ENCODE data around the gene KIF26B.

The KIF26B gene

DNA sequence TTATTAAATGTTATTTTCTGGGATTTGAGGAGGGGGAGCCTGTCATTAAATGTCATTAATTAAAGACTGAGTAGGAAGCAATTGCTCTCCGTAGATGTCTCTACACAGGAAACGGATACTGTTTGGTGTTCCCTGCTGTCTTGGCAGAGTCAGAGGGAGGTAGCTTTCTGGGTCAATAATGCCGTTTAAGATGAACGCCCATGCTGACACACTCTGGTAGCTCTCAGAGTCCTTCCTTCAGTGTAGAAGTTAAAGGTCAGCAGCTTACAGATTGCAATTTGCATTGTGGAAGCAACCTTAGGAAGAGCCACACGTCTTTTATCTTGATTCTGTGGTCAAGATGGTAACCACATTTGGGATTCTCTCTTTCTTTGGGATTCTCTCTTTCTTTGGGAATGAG lies 257.5 kb downstream of the KIF26B start:
- no peak for DNase-seq (ENCODE audit: low read depth in 1 of 2, low spot score in 1 of 2)

DNA sequence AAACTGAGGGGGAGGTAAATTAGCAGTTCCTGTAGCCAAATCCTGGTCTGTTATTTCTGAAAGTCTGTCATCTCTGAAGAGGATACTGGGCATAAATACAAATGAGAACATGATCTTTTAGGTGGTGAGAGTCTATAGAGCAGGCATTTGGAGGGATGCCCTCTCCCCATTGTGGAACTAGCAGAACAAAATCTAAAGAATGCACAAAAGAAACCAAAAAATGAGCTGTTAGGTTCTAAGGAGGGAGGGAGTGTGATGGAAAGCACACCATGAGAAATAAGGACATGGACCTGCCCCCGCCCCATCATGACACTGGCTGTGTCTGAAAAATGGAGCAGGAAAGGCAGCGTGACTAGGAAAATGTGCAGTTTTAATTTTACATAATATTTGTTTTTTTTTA lies 262.0 kb downstream of the KIF26B start:
- no peak for DNase-seq (ENCODE audit: low read depth in 1 of 2, low spot score in 1 of 2)

DNA sequence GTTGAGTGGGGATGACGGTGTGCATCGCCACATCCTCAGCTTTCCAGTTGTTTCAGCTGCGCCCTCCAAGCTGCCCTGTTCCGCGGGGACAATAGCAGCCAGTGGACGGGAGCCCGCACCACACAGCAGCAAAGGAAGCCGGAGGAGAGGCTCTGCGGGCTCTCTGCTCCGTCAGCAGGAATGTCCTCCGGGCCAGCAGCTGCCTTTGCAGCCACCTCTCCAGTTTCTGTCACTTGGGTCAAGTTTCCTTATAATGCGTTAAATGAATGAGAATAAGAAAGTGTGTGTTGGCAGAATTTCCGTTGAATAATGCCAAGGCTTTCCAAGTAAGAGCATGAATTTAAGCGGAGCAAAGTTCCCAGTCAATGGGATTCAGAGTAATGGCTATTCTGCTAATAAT lies 263.3 kb downstream of the KIF26B start:
- DNase-seq (ENCODE audit: low read depth in 1 of 2, low spot score in 1 of 2), result no peak

DNA sequence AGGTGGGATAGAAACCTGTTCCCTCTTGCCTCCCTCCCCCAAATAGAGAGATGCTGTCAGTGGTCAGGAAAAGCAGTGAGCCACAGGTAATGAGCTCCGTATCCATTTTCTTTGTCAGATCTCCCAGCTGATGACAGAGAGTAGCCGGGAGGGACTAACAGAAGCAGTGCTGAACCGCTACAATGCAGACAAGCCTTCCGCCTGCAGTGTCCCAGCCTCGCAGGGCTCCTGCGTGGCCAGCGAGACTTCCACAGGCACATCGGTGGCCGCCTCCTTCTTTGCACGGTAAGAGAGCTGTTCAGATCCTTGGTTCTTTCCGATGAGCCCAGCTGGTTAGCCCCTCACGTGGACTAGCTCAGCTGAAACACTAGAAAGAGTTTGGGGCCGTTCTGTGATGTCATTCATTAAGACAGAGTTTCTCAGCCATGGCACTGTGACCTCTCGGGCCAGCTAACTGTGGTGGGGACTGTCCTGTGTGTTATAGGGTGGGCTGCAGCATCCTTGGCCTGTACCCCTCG lies 264.7 kb downstream of the KIF26B start:
- no peak for DNase-seq (ENCODE audit: low read depth in 1 of 2, low spot score in 1 of 2)

DNA sequence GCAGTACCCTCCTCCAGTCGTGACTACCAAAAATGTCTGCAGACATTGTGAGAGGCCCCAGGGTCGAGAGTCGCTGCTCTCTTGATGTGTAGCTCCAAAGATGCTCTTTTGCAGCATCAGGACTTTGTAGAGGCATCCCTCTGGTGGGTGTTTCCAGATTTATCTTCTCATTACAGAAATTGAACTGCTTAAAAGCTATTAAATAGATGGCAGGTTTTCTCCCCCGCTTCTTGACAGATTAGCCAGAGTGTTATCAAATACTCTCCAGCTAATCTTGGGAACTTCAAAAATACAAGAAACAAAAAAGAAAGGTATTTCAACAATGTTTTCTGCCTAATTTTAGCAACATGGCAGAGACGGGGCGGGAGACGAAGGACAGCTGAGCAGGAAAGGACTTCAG lies 265.2 kb downstream of the KIF26B start:
- no peak for DNase-seq (ENCODE audit: low read depth in 1 of 2, low spot score in 1 of 2)

DNA sequence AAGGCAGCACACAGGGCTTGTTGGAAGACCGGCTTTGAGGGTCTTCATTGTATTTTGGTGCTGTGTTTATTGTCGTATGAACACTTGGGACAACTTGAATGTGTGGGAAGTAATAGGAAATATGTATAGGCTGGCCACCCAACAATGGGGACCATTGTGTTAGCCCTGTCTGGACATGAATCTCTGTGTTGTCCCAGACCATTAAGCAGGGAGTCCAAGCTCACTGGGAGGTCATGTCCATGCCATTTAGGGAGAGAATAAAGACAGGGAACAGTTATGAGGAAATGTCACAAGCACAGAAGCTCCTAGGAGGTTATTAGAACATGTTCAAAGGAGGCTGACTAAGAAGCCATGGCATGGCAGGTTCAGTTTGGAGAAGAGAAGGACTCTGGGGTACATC lies 266.1 kb downstream of the KIF26B start:
- no peak for DNase-seq (ENCODE audit: low read depth in 1 of 2, low spot score in 1 of 2)

DNA sequence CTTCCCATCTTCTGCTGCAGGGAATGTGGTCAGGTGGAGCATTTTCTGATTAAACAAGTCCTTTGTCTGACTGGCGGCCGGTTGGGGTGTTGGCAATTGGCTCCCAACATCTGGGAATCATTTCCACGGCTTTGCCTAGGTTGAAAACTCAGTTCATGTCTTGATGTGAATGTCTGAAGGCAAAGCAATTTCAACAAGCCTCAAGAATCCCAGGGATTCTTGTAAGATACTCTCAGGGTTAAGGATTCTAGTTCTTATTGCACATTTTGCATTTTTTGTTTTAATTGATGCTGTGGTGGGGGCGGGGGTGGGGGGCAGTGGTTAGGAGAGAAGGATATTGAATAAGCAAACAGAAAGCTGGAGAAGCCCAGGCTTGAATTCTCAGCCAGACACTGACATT lies 273.9 kb downstream of the KIF26B start:
- DNase-seq (ENCODE audit: low read depth in 1 of 2, low spot score in 1 of 2), result no peak

DNA sequence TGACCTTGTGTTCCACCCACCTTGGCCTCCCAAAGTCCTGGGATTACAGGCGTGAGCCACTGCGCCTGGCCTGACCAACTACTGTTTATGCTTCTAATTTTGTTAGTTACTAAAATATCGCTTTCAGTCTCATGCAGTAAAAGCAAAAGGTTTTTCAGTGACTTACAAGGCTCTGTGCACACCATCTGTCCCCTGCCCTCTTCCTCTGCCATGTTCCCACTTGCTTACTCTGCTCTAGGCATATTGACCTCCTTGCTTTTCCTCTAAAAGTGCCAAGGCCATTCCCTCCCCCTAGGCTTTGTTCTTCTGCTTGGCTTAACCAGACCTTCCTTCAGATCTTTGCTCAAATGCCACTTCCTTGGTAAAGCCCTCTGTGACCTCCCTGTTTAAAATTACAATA lies 276.9 kb downstream of the KIF26B start:
- no peak for DNase-seq (ENCODE audit: low read depth in 1 of 2, low spot score in 1 of 2)

DNA sequence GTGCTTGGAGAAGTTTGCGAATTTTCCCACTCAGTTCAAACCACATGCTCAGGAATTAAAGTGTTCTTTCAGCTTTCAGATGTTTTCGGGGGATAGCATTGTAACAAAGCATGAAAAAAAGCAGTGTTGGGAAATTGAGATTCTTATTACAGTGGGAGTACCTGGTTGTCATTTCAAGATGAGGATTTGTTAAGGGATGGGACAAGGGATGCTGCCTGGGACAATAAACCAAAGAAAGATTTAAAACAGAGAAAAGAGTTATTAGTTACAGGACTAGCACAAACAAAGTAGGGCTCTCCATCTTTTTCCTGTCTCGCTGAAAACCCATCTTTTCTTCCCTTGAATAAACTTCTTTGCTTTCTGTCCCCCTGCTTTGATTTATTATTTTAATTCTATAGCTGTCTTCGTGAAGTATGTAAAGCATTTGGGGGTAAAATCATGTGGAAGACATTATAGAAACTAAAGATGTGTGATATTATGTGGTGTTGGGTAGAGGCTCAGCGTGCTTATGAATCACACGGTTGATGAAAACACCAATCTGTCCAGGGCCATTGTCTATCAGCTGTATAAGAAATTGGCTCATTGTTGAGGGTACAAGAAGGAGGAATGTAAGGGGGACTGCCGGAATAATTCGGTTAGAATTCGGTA lies 277.6 kb downstream of the KIF26B start:
- no peak for DNase-seq (ENCODE audit: low read depth in 1 of 2, low spot score in 1 of 2)

DNA sequence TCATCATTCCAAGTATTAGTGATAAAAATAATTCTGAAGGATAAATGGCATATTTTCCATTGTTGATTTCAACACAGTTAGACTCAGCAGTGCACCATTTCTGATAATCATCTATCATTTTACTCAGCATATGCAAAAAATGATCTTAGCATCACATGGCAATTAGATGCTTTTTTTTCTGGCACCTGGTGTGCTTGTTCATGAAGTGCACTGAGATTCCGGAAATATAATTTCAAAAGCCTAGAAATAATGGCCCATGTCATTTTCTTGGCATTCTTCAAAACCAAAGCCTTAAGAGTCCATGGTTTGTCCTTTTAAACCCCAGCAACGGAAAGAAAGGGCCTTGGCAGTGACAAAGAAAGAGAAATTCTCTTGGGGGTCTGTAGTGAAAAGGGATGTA lies 278.8 kb downstream of the KIF26B start:
- no peak for DNase-seq (ENCODE audit: low read depth in 1 of 2, low spot score in 1 of 2)

DNA sequence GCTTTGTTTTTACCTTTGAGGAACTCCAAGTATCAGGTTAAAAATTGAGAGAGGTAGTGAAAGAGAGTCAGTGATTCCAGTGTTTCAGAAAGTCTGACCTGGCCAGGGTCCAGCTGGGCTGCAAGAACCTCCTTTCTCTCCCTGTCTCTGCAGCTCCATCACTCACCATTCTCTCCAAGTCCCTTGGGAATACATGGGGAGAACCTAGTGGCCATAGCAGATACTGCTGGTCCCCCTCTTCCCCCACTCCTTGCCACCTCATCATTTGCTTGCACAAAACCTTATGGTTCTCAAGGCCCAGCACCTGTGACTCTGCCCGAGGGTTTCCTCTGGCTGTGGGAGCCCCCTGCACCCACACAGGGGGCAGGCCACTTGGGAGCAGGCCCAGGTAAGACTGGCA lies 279.5 kb downstream of the KIF26B start:
- no peak for DNase-seq (ENCODE audit: low read depth in 1 of 2, low spot score in 1 of 2)

DNA sequence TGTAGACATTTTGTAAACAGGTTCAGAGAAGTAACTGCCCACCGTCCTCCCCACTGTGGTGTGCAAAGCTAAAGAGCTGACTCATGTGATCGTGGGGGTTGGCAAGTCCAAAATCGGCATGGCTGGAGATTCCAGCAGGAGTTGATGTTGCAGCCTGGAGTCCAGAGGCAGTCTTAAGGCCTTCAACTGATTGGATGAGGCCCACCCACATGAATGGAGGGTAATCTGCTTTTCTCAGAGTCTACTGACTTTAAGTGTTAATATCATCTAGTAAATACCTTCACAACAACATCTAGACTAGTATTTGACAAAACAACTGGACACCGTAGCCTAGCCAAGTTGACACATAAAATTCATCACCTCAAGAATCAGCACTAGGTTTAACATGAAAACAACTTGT lies 281.6 kb downstream of the KIF26B start:
- no peak for DNase-seq (ENCODE audit: low read depth in 1 of 2, low spot score in 1 of 2)

DNA sequence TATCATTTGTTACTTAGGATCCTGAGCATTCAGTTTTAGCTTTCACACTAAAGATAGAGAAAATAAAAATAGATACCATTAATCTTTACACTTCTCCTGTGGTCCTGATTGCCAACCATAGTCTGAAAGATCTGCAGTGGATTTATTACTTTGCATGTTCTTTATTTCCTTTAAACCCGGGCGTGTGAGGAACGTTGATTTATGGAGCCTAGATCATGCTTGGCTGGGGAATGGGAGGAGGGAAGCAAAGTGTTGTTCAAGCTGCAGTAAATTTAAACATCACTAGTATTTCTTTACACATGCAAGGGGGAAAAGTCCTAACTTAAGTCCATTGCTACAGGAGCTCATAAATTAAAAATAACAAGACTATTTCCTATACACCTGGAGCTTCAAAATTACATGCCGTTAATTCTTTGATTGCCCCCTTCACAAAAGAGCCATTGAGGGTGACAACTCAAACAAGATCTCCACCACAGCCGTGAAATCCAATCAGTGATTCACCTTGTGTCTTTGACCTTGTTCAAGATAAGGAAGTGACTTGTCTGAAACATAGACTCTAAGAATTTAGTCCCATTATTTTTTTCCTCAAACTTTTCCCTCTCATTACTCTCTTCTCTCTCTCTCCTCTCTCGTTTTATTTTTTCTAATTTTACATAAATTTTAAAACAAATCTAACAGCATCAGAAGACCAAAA lies 282.7 kb downstream of the KIF26B start:
- no peak for DNase-seq (ENCODE audit: low read depth in 1 of 2, low spot score in 1 of 2)

DNA sequence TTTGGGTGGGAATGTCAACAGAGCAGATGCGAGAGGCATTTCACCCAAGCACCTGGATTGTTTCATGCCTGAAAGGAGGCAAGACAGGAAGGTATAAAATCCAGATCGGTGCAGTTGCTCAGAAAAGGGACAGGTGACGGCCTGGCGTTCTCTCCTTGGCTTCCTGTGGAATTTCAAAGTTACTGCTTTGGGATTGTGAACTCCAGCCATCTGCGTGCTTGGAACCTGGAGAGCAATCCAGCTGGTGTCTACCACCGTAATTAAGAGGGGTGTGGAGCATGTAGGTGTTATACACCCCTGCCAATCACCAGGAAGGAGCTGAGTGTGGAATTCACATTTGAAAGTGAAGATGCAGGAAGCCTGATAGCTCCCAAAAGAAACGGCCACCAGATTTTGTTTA lies 286.1 kb downstream of the KIF26B start:
- DNase-seq (ENCODE audit: low read depth in 1 of 2, low spot score in 1 of 2), result no peak

DNA sequence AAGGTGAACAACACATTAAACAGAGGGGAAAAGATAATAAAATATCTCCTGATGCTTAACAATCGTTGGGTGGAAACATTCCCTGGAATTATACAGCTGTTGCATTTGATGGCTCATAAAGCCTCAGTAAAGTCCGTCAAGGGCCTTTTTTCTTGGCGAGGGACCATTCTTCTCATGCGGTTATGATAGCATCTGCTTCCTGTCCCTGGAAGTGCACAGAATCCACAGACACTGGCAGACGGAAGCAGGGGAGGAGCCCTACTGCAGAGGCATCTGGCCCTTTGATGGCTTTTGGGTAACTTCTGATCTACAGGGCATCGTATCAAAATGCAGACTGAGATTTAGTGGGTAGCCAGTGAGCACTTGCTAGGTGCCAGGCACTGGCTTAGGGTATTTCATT lies 286.9 kb downstream of the KIF26B start:
- DNase-seq (ENCODE audit: low read depth in 1 of 2, low spot score in 1 of 2), result no peak

DNA sequence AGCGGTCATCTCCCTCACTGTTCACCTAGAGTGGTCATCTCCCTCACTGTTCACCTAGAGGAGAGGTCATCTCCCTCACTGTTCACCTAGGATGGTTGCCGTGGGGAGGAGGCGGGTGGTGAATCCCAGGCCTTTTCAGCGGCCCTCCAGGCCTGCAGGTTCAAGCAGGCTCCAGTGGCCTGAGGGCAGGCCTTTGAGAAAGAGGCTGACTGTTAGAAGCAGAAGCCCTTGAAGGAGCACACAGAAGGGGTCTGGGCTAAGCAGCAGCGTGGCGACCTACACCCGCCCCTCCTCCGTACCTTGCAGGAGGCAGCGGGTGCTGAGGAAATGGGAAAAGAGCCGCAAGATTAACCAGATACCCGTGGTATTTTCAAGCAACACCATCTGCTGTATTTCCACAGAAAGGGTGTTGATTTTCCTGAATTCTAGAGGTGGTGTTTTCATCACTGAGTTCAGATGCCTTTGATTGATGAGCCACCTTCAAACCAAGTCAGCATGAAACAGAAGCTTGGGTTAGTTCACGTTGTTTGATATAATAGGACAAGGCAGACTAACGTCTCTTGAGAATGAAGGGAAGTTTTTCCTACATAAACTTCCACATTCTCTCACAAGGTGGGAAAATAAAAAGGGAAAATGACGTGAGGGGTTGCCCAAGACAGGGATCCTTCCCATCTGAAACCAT lies 289.5 kb downstream of the KIF26B start:
- no peak for DNase-seq (ENCODE audit: low read depth in 1 of 2, low spot score in 1 of 2)

DNA sequence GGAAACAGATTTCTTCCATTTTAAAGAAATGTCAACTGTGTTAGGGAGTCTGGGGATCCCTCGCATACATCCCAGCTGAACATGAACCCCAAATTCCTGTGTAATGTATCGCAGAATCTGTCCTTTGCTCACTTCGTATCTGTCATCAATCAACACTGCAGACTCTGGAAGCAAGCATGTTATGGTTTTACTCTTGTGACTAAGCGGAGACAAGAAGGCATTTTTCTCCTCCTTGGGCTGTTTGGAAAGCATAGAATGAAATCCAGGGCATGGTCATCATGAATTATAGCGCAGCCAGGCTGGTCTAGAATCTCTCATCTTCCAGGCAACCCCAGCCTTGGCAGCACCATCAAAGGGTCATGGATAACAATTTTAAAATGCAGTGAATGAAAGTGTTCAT lies 290.2 kb downstream of the KIF26B start:
- no peak for DNase-seq (ENCODE audit: low read depth in 1 of 2, low spot score in 1 of 2)

DNA sequence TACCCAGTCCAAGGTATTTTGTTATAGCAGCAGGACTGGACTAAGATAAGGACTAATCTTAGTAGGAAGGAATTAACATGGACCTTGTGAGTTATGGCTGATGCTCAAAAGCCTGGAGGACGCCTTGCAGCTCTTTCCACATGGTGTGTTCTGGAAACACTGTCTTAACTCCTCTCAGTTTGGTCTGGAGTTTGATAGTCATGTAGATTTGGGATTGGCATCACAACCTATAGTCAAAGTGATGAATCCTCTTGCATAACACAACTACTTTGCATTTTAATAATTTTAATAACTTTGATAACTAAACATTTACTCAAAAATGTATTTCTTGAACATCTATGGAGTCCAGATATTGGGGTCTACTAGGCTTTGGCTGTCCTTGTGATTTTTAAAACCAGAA lies 293.7 kb downstream of the KIF26B start:
- no peak for DNase-seq (ENCODE audit: low read depth in 1 of 2, low spot score in 1 of 2)

DNA sequence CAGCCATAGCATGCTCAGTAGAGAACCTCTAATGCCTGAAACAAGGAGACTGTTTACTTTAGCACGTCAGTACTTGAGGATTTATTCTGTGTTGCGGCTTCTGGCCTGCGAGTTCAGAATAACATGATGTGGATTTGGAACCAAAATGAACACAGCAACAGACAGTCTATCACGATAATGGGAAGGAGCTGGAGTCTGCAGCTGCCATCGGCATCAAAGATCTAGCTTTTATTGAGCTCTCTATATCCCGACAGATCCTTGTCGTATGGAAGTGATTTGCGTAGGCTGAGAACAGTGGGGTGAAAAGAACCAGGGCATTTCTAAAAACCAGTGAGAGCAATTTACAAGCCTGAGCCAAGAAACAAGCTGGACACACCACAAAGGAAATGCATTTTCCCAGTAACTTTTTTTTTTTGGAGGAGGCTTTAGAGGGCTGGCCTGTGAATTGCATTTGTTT lies 294.2 kb downstream of the KIF26B start:
- DNase-seq (ENCODE audit: low read depth in 1 of 2, low spot score in 1 of 2), result no peak

DNA sequence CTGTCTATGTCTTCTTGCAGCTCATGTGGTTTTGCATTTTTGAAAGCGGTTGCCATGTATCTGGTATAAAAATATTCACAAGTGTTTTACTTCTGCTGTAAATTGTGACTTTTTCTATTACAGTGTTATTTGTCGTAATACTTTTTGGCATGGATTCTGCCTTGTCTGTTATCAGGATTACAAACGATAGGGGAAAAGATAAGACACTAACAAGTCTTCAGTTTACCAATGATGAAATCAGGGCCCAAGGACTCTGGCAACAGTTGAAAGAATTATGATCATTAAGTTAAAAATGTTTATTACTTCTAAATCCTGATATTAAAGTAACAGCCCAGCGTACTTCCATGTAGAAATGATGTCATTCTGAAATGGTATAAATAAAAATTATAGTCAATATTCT lies 298.8 kb downstream of the KIF26B start:
- no peak for DNase-seq (ENCODE audit: low read depth in 1 of 2, low spot score in 1 of 2)

DNA sequence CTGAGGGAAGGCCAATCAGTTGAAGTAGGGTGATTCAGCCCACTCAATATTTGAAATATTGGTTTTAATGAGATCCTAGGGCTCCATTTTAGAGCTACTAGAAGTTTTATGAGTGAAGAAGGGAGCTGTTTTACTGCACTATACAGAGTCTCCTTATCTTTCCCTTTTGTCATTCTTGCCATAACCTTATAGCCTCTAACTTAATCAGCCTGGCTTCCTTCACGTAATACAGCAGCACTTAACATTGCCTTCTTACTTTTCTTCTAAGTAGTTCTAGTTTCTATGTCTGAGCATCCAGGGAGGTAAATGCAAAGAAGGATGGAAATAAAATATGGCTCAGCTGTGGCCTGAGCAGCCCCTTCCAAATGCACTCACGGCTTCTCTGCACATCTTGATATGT lies 299.3 kb downstream of the KIF26B start:
- DNase-seq (ENCODE audit: low read depth in 1 of 2, low spot score in 1 of 2), result no peak

DNA sequence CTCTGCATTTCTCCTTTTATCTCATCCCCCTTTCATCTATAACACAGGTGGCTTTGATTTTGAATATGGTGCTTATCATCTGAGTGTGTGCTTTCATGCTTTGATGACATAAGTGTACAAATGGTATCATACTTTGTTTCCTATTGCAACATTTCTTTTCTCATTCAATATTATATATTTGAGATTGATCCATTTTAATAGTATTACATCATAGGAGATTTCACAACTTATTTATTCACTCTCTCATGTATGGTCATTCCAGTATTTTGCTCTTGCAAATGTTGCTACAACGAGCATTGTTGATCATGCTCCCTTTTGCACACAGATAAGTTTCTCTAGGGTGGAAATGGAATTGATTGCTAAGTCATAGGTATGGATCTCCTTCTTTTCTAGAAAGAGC lies 302.8 kb downstream of the KIF26B start:
- DNase-seq (ENCODE audit: low read depth in 1 of 2, low spot score in 1 of 2), result no peak

Measured in stimulated activated CD4-positive, alpha-beta T cell treated with anti-CD3 and anti-CD28 coated beads, Interleukin-15, amount 100 ng/mL, for 1 hour (primary cell).